Measurements from ENCODE around the gene XRCC1.

- no peak for TF ChIP-seq POLR2A (IDR thresholded peaks at IDR 0.05)
- TF ChIP-seq CTCF (IDR thresholded peaks at IDR 0.05), result no peak
- TF ChIP-seq EP300 (IDR thresholded peaks at IDR 0.05), result no peak
These were observed 9.2 kb upstream of the XRCC1 start for GRCh38 chr19:43584484-43584883.
